GM19043 (cell line): Measurements from ENCODE around the gene ZFYVE28.
"Not testable (repeated sequence)": the region's sequence is repeated elsewhere in the genome, so short reads cannot be mapped to it uniquely, and the experiment has no call there.

Source experiments
- ATAC-seq: cut with Tn5 transposase; IDR thresholded peaks from one replicate; pipeline ENCODE4 v1.9.1; 2021; ENCODE audit warnings: low read depth; ENCODE audit not compliant: unreplicated experiment

The ZFYVE28 gene

DNA sequence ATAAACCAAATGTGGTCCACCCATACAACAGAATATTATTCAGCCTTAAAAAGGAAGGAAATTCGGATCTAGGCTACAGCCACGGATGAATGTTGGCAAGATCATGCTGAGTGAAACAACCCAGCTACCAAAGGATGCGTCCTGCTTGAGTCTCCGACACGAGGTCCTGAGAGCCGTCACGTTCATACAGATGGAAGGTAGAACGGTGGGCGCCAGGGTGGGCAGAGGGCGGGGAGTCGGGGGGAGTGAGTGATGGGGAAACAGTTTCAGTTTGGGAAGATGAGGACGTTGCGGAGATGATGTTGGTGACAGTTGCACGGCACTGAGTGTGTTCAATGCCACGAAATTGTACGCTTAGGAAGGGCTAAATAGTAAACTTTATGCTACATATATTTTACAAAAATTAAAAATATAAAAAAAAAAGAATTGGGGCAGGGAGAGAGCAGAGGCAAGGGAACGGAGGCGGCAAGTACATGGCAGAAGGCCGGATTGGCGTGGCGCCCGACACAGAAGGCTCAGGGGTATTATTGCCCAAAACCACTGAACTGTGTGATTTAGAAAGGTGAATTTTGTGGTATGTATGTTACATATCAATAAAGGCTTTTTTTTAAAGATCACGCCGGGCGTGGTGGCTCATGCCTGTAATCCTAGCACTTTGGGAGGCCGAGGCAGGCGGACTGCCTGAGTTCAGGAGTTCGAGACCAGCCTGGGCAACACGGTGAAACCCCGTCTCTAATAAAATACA is 141.7 kb downstream of the ZFYVE28 start:
- no peak for ATAC-seq

DNA sequence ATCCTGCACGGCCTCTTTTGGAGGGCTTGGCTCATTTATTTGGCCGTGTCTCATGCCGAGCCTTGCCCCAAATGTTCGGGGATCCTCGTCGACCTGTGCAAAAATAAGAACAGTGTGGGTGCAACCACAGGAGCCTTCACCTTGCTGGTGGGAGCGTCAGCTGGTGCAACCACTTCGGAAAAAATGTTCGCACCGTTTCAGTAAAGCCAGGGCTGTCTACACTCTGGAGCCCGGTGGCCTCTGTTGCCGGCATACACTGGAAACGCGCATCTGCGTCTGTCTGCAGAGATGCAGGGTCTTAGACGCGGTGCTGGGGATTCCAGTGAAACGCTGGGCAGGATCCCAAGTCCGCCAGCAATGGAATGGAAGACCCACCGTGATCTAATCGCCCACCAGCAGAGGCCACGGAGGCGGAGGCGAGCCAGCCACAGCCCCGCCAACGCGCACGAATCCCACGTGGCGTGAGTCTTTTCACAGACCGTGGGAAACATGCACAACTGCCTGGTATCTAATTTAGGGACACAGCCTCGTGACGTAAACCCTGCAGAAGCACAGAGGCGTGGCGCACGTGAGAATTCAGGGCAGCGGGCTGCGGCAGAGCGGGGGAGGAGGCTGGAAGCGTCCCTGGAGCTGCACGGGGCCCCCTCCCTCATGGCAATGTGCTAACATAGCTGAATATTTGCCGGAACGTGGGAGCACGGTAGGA is 142.7 kb downstream of the ZFYVE28 start:
- ATAC-seq = no peak

DNA sequence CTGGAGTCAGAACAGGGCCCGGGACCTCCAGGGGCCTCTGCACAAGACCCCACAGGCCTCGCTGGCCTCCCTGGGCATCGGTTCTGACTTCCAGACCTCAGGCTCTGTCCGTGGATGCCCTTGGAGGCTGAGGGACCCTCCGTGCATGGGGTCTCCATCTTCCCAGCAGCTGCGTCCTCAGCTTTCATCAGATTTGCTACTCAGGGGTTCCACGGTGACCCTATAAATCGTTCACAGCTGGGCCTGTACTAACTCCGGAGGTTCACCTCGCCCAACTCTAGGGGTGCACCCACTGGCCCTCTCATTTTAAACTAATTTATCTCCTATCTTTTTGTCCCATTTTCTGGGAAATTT is 143.4 kb downstream of the ZFYVE28 start:
- ATAC-seq = not testable (repeated sequence)

DNA sequence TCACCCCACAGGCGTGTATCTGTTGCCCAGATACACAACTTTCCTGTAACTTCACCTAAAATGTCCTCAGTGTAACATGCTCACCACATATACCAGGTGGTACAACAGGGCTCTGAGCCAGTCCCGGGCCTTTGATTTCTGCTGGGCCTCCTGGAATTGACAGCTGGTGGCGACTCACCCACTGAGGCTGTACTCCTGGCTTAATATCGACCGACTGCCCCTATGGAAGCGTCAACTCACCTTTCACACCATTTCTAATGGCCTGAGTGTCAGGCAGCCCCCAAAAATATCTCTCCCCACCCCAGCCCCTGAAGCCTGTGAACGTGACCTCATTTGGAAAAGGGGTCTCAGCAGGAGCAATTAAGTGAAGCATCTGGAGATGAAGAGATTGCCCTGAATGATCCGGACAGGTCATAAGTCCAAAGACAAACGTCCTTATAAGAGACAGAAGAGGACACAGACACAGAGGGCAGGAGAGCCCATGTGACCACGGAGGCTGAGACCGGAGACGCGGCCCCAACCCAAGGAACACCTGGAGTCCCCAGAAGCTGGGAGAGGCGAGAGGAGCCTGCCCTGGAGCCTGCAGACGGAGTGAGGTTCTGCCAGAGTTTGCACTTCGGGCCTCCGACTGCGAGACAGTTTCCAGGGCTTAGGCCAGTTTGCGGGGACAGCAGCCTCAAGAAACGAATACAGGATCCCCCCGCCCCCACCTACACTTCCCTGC is 144.0 kb downstream of the ZFYVE28 start:
- no peak for ATAC-seq

DNA sequence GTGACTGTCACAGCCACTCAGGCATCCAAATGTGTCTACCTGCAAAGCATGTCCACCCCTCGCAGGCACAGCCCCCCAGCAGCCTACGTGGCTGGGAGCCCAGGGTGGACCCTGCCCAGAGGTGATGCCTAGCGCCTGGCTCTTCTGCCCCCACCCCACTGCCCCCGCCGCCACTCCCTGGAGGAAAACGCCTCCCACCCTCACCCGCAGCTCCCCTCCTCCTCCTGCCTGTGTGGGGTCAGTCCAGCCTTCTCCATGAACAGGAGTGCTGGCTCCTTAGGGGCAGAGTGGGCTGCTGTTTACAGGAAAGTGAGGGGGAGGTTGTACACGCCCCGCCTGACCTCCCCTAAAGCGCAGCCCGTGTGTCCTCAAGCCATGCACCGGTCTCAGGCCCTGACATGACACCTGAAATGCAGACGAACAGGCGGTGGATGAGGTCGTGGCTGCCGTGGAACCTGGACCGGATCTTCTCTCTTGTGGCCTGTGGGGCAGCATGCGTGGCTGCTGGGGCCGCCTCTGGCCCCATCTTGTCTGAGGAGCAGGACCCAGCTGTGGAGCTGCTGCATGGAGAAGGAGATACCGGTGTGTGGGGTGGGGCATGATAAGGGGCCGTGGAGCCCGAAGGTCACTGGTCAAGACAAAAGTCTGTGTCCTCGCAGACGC is 144.7 kb downstream of the ZFYVE28 start:
- no peak for ATAC-seq

DNA sequence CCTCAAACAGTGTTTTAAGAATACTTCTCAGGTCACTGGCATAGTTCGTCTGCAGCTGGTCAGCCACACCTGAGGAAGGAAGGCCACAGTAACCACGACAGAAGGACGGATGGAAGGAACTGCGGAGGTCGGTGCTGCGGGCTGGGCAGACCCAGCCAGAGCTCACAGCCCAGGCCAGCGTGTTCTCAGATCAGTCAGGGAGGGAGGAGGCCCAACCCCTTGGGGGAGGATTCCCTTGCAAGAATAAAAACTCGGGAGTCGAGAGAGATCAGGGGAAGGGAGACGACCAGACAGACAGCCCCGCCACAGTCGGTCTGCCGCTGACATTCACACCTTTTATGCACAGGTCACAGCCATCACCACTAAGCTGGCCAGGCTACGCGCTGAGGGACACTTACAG is 145.2 kb downstream of the ZFYVE28 start:
- no peak for ATAC-seq

DNA sequence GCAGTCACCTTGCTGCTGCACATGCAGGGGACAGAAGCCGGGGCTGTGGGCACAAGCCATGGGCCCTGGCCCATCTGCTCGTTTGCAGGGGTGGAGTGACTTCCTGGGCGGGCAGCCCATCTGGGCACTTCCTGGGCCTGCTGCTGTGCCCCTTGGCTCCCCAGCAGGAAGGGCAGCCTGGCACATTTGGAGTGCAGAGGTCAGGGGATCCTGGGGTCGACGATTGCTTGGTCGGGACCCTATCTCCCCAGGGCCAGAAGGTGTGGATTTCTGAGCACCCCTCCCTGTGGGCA is 145.7 kb downstream of the ZFYVE28 start:
- ATAC-seq = no peak

DNA sequence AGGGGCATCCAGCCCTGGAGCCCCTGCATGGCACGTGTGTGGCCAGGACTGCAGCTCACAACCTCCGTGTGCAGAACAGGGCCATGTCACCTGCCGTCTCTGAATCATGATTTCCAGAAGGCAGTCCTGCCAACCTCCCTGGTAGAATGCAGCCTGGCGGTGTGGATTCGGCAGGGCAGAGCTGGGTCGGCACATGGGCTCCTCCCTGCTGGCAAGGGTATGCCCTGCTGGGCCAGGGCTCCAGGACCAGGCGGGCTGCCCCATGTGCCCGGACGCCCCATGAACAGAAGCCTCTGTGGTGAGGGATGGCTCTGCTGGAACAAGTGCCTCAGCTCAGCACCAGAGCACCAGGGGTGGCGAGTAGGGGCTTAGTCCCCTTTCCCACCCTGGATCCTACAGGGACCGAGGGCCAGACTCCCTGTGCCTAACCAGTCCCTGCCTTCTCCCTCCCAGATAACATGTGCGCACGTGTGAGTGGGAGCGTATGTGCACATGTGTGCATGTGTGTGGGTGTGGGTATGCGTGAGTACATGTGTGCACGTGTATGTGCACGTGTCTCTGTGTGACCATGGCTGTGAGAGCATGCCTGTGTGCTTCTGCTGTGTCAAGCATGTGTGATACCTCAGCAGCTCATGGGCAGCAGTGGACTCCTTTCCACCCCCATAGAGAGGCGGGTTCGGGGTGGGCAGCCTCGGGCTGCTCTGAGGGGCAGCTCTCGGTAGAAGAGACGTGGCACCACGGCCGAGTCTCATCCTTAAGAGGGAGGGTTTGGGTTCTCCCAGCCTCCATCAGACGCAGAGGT is 146.2 kb downstream of the ZFYVE28 start:
- no peak for ATAC-seq

DNA sequence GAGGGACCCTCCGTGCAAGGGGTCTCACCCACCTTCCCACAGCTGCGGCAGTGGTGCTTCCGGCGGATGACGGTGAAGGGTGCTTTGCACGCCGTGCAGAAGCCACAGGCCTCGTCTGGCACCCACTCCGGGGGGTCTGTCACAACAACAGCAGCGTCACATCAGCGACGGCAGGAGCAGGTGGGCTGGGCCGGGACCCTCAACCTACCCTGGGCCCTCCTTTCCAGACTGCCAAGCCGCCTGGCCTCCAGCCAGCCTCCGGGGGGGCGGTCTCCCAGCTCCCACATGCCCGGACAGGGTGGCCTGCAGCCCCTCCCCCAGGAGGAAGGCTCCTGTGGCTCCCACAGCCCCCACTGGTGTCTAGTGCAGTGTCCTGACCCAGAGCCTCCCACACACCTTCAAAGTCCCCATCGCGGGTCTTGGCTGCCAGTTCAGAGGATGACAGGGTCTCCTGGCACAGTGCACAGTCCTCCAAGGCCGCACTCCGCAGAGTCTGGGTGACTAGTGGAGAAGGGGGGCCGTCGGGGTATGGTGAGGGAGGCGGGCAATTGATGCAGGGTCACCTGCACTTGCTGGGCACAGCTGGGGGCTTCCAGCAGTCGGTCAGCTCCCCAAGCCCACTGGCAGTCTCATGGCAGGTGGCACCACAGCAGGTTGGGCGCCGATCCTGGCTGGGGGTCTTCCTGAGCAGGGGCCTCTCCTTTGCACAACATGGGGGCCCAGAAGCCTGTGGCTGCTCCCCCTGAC is 147.0 kb downstream of the ZFYVE28 start:
- ATAC-seq = no peak

DNA sequence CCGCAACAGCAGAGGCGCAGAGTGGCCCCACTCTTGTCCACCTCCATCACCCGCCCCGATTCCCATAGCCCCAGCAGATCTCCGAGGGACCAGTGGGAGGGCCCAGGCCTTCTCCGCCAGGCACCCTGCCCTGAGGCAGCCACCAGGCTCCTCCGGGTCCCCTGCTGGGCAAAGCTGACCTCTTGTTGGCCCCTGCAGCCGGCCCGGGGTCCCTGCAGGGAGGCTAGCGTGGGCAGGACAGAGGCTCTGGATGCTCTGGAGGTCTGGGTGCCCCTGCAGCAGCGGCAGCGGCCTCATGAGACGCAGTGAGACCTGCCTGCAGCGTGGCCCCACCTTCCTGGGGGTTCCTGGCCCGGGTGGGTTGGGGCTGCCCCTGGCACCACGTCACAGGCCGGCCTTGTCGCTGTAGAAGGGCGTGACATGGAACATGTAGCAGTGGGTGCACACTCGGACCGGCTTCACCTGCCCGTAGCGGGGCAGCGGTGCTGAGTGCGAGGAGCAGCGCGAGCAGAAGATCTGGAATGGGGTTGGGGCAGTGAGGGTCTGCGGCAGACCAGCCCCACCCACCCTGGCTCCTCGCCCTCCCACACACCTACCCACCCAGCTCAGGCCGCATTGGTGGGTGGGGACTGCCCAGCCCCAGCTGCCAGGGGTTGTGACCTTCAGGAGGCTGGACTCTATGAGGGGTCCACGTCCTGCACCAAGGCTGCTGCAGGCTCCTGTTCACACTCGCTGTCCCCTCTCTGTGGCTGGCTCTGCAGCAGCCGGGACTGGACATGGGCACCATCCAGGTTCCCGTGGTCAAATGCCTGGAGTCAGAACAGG is 147.9 kb downstream of the ZFYVE28 start:
- no peak for ATAC-seq

DNA sequence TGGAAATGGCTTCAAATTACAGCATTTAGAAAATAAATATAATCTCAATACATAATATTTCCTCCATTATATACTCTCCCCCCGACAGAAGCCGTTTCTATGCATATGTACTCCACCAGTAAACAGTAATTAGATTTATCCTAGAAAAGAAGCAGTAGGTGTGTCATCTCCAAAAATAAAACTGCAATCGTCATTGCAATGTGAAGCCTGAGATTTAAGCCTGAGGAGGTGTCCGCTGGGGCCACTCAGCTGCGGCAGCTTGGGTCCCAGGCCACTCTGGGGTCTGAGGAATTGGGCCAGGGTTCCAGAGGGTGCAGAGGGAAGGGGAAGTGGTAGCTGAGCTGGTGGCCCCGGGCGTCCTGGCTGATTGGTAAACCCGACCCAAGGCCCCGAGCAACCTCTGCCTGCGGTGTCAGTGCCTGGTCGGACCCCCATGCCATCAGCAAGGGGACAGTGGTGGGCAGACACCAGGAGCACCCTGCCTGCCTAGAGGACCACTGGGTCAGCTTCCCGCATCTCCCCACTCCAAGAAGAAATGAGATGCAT is 148.8 kb downstream of the ZFYVE28 start:
- ATAC-seq = no peak

DNA sequence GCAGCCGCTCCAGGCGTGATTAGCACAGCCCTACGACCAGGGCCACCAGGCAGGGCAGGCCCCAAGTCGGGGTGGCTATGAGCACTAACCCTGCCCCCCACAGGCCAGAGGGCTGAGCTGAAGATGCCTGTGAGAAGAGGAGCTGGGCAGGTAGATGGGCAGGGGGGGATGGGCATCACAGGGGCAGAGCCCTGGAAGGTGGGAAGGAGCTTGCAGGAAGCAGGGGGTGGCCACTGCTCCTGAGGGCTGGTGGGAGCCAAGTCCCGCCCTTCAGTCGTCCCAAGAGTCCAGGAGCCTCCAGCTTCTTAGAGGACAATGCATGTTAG is 149.3 kb downstream of the ZFYVE28 start:
- no peak for ATAC-seq

DNA sequence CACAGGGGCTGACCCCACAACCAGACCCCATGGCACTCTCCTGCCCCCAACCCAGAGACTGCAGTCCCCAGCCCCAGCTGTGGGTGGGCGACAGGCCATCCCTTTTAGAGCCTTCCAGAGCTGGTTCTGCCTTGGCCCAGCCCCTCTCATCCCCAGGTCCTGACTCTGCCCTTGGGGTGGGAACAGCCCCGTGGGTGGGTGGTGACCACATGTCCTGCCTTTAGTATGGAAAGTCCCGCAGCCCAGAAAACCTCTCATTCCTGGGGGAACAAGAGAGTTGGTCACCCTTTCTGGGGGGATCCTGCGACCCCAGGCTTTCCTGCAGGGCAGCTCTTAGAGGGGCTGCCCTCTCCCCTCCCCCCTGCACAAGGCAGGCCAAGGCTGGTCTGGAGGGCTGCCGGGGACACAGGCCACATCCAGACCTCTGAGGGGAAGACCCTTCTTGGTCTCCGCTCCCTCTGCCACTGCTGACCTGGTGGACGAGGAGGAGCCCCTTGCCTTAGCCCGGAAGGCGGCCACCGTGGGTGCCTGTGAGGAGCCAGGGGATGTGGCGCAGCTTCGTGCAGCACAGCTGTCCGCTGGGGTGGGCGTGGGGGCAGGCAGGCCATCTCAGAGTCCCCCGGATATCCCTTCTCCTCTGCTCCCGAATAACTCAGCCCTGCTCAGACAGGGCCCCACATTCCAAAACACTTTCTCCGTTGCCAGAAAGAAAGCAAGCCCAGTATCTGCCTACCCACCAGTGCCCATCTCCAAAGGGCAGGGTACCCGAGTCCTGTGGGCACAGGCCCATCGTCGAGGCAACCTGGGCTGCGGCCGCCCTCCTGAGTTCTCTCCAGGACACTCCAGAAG is 149.9 kb downstream of the ZFYVE28 start:
- no peak for ATAC-seq

DNA sequence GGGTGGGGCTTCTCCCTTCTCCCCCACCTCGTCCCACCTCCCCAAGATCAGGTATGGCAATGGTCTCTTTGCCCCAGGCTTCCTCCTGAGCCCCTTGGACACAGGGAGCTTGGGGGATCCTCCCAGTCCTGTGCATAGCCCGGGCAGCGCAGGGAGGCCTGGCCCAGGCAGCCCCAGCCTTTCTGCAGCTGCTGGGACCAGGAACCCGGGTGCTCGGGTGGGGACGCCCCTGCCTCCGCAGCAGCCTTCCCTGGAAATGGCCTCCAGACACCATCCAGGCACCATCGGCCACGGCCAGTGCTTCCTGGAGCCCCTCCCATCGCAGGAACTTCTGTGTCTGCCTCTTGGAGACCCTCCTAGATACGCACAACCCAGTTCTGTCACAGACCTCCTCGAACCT is 150.6 kb downstream of the ZFYVE28 start:
- no peak for ATAC-seq

DNA sequence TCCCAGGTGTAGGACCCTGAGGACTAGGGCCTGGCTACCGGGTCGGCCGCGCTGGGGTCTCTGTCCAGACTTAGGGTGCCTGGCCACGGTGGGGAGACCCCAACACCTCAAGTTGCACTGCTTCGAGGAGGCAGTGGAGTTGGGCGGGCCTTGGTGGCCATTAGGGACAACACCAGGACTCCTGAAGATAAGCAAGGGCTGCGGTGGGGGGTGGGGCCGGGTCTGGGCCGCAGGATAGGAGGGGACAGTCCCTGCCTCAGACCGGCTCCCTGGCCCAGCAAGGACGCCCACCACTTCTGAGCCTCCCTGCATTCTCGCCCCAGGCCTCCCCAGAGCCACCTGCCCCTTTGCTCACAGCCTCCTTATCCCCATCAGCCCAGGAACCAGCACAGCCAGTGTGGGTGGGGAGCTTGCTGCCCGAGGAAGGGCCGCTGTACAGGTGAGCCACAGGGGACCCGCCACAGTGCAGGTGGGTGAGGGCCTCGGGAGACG is 151.1 kb downstream of the ZFYVE28 start:
- ATAC-seq = no peak

DNA sequence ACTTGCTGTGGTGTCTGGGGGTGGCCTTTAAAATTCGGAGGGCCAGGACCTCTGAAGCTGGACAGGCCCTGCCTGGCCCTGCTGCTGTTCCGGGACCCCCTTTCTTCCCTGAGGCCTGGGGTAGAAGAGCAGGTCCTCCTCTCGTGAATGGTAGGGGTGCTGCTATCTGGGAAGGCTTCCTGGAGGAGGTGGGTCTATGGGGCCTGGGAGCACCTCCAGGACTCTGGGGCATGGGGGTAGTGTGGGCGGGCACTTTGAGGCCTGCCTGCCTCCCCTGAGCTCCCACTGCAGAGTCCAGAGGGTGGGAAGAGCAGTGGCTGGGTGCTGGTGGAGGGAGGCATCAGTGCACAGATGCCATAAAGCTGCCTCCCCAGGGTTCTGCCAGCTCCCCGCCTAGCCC is 151.6 kb downstream of the ZFYVE28 start:
- no peak for ATAC-seq

DNA sequence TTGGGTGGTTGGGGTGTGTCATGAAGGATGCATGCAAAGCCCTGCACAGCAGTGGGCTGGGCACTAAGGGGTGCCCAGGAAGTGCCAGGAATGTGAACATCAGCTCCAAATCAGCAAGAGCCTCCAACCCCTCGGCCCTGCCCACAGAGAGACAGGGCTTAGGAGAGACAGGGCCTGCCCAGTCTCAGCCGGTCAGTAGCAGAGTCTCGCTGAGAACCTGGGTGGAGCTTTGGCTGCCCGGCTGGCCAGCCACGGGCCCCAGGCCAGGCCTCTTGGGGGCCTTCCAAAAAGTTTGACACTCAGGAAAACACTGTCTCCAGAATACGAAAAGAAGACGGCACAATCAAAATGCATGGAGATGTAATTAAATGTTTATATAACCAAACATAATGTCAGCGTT is 152.3 kb downstream of the ZFYVE28 start:
- no peak for ATAC-seq
